GM12875 (cell line): ENCODE results near the gene LRCH3.

Experiments
- H3K4me3 ChIP-seq: one replicate; pipeline ENCODE4 v1.5.1; 2011; ENCODE audit warnings: low read depth, low read length, control low read depth
- CTCF ChIP-seq: IDR thresholded peaks from 2 replicates; pipeline ENCODE4 v1.5.1; 2011; ENCODE audit warnings: low read depth, mild to moderate bottlenecking, control low read depth, inconsistent platforms, low read length, moderate library complexity, borderline replicate concordance; ENCODE audit not compliant: insufficient read depth

The LRCH3 gene

DNA sequence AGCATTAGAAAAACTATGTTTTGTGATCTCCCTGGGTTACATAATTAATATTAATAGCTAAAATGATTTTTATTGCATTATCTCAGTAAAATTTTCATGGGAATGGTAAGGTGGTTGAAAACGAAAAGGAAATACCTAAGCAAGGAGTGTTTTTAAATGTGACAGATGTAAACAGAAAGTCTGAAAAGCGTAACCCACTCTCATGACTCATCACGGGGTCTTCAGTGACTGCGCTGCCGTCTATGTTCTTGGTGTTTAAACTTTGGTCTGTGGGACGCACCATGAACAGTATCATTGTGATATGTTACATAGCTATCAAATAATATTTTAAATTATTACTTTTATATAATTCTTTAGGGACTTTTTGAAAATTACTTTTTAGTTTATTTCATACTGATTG, 19.8 kb downstream of the LRCH3 start:
- no peak for TF ChIP-seq CTCF
- H3K4me3 ChIP-seq, result no peak overlapping the region

- TF ChIP-seq CTCF, result no peak
These were observed 20.3 kb downstream of the LRCH3 start for GRCh38 chr3:197811343-197811742.

DNA sequence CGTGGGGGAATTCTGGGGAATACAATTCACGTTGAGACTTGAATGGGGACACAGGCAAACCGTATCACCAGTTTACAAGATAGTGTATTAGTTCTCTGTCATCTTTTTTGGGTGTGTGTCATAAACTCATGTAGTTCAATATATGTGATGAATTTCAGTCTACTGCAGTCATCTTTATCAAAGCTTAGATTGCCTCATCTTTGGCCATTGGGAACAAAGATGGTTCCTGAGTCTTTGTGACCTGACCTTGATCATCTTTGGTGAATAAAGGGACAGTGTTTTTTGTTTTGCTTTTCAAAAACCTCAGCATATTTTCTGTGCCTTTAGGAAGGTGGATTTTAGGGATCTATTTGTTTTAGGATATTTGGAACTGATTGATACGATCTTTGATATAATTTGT, 23.3 kb downstream of the LRCH3 start:
- no peak overlapping the region for H3K4me3 ChIP-seq
- no peak for TF ChIP-seq CTCF

More at GRCh38 chr3:197811343-197811742, 20.3 kb downstream of the LRCH3 start:
- H3K4me3 ChIP-seq, result no peak overlapping the region

DNA sequence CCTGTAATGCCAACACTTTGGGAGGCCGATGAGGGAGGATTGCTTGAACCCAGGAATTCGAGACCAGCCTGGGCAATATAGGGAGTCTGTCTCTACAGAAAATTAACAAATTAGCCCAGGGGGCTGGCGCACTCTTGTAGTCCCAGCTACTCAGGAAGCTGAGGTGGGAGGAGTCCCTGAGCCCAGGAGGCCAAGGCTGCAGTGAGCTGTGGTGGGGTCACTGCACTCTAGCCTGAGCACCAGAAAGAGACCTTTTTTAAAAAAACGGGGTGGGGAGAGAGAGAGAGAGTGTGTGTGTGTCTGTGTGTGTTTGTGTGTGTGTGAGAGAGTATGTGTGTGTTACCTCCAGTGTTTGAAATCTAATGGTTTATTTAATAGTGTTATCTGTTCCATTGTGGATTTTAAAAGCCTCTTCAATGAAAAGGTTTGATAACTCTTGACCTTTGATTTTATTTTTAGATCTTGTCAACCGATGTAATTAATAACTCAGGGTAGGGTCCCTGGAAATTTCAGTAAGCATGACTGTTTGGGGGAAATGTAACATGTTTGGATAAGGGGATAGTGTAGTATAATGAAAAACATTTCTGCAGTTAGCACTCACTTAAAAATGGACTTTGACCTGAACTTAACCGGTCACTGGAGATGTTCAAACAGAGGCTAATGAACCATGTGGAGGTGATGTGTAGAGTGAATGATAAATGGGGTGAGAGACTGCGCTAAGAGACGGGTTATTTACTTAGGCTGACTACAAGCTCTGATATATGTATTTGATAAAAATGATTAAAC, 29.7 kb downstream of the LRCH3 start:
- no peak overlapping the region for H3K4me3 ChIP-seq
- no peak for TF ChIP-seq CTCF

DNA sequence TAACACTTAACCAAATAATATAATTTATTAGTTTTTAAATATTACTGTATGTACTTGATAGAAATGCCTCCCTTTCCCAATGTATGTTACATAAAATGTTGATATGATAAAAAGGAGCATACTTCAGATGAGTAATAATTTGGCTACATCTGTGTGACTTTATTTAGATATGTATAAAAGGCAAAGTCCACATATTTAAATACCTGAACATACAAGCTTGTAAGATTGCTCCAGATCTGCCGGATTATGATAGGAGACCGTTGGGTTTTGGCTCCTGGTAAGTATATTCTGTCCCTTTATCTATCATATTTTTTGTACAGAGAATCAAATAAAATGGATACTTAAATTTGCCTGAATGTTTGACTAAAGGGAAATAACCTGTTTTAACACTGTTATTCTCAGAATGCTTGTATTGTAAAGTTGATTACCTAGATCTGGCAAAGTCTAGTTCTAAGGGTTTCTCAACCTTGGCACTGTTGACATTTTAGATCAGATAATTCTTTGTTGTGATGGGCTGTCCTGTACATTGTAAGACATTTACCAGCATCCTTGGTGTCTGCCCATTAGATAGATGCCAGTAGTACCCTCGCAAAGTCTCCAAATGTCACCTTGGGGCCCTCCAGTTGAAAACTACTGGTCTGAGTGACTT, 38.5 kb downstream of the LRCH3 start:
- H3K4me3 ChIP-seq, result no peak overlapping the region
- TF ChIP-seq CTCF, result no peak

DNA sequence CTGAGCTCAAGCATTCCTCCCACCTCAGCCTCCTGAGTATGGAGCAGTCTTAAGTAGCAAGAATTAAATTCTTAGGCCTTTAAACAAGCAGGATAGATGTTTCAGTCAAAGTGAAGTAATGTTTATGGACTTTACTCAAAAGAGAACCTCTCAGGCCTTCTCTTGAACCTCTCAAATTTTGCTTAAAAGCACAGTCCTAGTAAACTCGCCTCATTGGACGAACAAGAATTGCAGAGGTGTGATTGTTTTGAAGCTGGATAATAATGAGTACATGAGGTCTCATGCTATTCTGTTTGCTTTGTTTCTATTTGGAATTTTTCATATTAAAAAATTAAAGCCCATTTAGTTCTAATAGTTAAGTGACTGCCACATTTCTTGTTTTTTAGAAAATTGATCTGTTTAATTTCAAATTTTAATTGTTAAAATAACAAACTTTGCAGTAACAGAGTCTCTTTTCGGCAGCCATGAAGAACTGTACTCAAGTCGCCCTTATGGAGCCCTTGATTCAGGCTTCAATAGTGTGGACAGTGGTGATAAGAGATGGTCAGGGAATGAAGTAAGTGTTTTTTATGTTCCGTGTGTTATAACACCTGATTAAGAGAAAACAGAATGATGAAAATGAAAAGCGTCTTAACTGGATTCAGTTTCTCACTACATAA, 39.4 kb downstream of the LRCH3 start:
- no peak for TF ChIP-seq CTCF

GRCh38 chr3:197830967-197831313, 39.9 kb downstream of the LRCH3 start:
- no peak overlapping the region for H3K4me3 ChIP-seq
- TF ChIP-seq CTCF, result no peak

More for the DNA sequence above, 39.4 kb downstream of the LRCH3 start:
- H3K4me3 ChIP-seq, result no peak overlapping the region
